BLaER1 treated with 17β-estradiol and CSF1 and Interleukin-3, amounts not matched to agents 10 nM and 100 nM (cell line): Measurements from ENCODE around the gene NIP7.
A peak's percentile ranks its signal among the peaks of the same experiment; 100 is the strongest.

ENCODE experiments used
- H3K27ac ChIP-seq, 11 experiments: shearing (Covaris generic); formaldehyde crosslinking; 2 replicates each; pipeline ENCODE4 v1.8.1; 2022
- H3K27me3 ChIP-seq, 11 experiments: shearing (Covaris generic); formaldehyde crosslinking; 2 replicates each; pipeline ENCODE4 v1.8.1; 2022
- H3K36me3 ChIP-seq, 11 experiments: shearing (Covaris generic); formaldehyde crosslinking; 2 replicates each; pipeline ENCODE4 v1.8.1; 2022
- H3K4me1 ChIP-seq, 10 experiments: shearing (Covaris generic); formaldehyde crosslinking; 2 replicates each; pipeline ENCODE4 v1.8.1; 2022
- H3K4me2 ChIP-seq, 11 experiments: shearing (Covaris generic); formaldehyde crosslinking; 2 replicates each; pipeline ENCODE4 v1.8.1; 2022
- H3K4me3 ChIP-seq, 10 experiments: shearing (Covaris generic); formaldehyde crosslinking; 2 replicates each; pipeline ENCODE4 v1.8.1; 2022
- H3K9ac ChIP-seq, 11 experiments: shearing (Covaris generic); formaldehyde crosslinking; 2 replicates each; pipeline ENCODE4 v1.8.1; 2022
- H3K9me3 ChIP-seq, 11 experiments: shearing (Covaris generic); formaldehyde crosslinking; replicated peaks in 1 of 11; 2 replicates each; pipeline ENCODE4 v1.8.1; 2022
- H4K20me1 ChIP-seq, 11 experiments: shearing (Covaris generic); formaldehyde crosslinking; 2 replicates each; pipeline ENCODE4 v1.8.1; 2022
- Cebpa-rat ChIP-seq, 11 experiments: shearing (Covaris generic); IDR thresholded peaks; 2 replicates each; pipeline ENCODE4 v1.8.1; 2022

Gene NIP7

DNA sequence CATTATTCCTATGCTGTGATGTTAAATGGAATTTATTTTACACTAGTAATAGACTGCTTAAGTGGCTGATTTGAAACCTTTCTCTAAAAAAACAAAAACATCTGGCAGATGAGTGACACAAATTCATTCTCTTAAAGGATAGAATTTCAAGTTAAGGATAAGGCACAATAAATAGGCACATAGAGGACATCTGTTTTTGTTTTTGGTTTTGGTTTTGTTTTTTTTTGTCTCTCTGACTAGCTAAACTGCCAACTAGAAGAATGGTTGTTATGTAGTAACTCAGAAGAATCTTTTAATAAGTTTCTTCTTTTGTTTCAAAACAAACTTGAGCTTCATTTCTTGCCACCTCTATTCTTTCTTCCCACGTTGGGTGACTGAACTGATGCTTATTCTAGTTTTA, 33.5 kb upstream of the NIP7 start:
- TF ChIP-seq Cebpa-rat (IDR thresholded peaks at IDR 0.05), result no peak
- no peak overlapping the region for H3K4me3 ChIP-seq

DNA sequence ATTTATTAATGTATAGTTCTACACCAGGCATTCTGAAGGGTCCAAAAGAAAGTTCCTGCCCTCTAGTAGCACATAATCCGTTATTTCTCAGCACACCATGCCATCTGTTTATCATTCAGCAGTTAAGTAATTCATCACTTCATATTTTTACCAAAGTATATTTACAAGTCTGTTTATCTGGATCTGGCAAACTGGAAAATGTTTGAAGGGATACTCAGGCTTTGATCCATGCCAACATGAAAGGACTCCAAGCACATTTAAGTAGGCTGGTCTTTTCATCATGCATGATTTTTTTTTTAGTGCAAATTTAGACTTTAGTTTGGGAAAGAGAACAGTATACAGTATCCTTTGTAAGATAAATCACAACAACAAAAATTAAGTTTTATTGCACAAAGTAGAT, 32.5 kb upstream of the NIP7 start:
- peaks cover 0 to 21% (median 9%) of the 10 kb centered on the region in 11 experiments; a peak in 12 of 22 replicates for H3K36me3 ChIP-seq
- no peak overlapping the region for H3K9ac ChIP-seq
- H3K4me1 ChIP-seq, result peaks cover under 1 to 12% (median 8%) of the 10 kb centered on the region in 10 experiments; a peak in 18 of 20 replicates
- no peak overlapping the region for H3K4me3 ChIP-seq
- H3K9me3 ChIP-seq, result no peaks in the 10 kb centered on the region
- no peak for TF ChIP-seq Cebpa-rat (IDR thresholded peaks at IDR 0.05)
- H3K27ac ChIP-seq, result no peak overlapping the region
- no peaks in the 10 kb centered on the region for H3K27me3 ChIP-seq
- no peak overlapping the region for H3K4me2 ChIP-seq
- peaks cover under 1 to 9% (median 7%) of the 10 kb centered on the region in 11 experiments; a peak in 20 of 22 replicates for H4K20me1 ChIP-seq

More for the DNA sequence above, 33.5 kb upstream of the NIP7 start:
- peaks cover 0 to 31% (median 20%) of the 10 kb centered on the region in 11 experiments; a peak in 19 of 22 replicates for H3K36me3 ChIP-seq
- H3K27ac ChIP-seq, result no peak overlapping the region
- H3K4me2 ChIP-seq, result no peak overlapping the region
- no peaks in the 10 kb centered on the region for H4K20me1 ChIP-seq
- H3K4me1 ChIP-seq, result peaks cover 0 to 14% (median 7%) of the 10 kb centered on the region in 10 experiments; a peak in 15 of 20 replicates
- H3K27me3 ChIP-seq, result no peaks in the 10 kb centered on the region
- H3K9ac ChIP-seq, result no peak overlapping the region
- H3K9me3 ChIP-seq, result no peaks in the 10 kb centered on the region

DNA sequence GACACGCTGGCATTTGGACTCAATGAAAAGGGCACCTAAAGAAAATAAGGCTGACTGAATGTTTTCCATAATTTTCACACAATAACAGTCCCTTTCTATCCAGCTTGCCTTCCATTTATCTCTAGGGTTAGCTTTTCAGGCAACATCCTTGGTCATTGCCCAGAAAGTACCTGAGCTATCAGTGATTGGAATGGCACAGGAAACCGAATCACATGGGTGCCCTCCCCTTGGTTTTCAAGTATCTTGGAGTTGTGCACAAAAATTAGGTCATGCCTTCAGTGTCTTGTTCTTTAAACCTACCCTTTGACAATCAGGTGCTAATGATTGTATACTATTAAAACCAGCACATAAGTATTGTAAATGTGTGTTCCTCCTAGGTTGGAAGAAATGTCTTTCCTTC, 31.7 kb upstream of the NIP7 start:
- peaks cover 0 to 26% (median 9%) of the 10 kb centered on the region in 11 experiments; a peak in 17 of 22 replicates for H3K36me3 ChIP-seq
- H3K4me1 ChIP-seq, result peaks cover 8 to 17% (median 14%) of the 10 kb centered on the region in 10 experiments
- no peak overlapping the region for H3K9ac ChIP-seq
- no peak overlapping the region for H3K4me3 ChIP-seq
- H3K27ac ChIP-seq, result no peak overlapping the region
- no peaks in the 10 kb centered on the region for H3K27me3 ChIP-seq
- TF ChIP-seq Cebpa-rat (IDR thresholded peaks at IDR 0.05), result no peak
- no peak overlapping the region for H3K4me2 ChIP-seq
- peaks cover 7 to 17% (median 15%) of the 10 kb centered on the region in 11 experiments; a peak in 20 of 22 replicates for H4K20me1 ChIP-seq
- H3K9me3 ChIP-seq, result no peaks in the 10 kb centered on the region

GRCh38 chr16:69309316-69309715, 30.3 kb upstream of the NIP7 start:
- H3K4me1 ChIP-seq, result peaks cover 15 to 28% (median 21%) of the 10 kb centered on the region in 10 experiments
- H3K9me3 ChIP-seq, result no peaks in the 10 kb centered on the region
- no peak overlapping the region for H3K4me2 ChIP-seq
- no peak overlapping the region for H3K27ac ChIP-seq
- H3K9ac ChIP-seq, result no peak overlapping the region
- TF ChIP-seq Cebpa-rat (IDR thresholded peaks at IDR 0.05), result no peak
- peaks cover 22 to 31% (median 29%) of the 10 kb centered on the region in 11 experiments; a peak in 21 of 22 replicates for H4K20me1 ChIP-seq
- no peaks in the 10 kb centered on the region for H3K27me3 ChIP-seq
- no peak overlapping the region for H3K4me3 ChIP-seq
- H3K36me3 ChIP-seq, result peaks cover 12 to 29% (median 22%) of the 10 kb centered on the region in 11 experiments

DNA sequence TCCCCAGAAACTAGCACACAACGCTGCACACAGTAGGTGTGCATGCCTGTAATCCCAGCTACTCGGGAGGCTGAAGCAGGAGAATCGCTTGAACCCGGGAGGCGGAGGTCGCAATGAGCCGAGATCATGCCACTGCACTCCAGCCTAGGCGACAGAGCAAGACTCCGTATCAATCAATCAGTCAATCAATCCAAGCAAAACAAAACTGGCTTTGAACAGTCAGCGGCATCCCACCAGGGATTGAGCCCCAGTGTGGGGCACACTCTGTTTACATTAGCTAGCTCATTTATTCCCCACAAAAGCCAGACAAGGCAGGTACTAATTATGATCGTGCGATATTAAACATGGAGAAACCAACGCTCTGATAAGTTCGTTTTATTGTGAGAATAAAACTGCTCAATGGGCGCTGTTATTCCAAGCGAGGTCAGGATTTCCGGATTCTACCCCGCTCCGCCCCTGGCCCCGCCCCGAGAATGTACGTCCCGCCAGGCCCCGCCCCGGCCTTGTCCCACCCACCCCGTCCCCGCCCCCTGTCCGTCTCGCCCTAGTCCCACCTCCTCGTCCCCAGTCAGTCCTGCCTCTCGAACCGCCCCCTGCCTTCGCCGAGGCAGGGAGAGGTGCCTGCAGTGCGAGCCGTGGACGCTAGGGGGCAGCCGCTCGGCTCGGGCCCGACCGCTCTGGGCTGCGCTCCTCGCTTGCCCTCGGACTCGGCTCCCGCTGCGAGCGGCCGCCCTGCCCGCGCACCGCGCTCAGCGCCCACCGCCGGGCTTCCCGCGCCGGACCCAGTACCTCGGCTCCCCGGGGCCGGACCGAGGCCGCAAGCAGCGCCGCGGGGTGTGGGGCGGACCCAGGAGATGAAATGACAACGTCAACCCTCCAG, 28.7 kb upstream of the NIP7 start, which contains the start of gene VPS4A:
Gene VPS4A, plus strand, starts transcription at position 698 of the 880 bp plus-strand sequence. Its CDS starts 162 bp downstream, at position 860.
- H3K4me2 ChIP-seq, result peak within 1 kb of the TSS; percentile 77 to 97 (median 91)
- H3K27ac ChIP-seq, result peak within 1 kb of the TSS; percentile 85 to 98 (median 94)

DNA sequence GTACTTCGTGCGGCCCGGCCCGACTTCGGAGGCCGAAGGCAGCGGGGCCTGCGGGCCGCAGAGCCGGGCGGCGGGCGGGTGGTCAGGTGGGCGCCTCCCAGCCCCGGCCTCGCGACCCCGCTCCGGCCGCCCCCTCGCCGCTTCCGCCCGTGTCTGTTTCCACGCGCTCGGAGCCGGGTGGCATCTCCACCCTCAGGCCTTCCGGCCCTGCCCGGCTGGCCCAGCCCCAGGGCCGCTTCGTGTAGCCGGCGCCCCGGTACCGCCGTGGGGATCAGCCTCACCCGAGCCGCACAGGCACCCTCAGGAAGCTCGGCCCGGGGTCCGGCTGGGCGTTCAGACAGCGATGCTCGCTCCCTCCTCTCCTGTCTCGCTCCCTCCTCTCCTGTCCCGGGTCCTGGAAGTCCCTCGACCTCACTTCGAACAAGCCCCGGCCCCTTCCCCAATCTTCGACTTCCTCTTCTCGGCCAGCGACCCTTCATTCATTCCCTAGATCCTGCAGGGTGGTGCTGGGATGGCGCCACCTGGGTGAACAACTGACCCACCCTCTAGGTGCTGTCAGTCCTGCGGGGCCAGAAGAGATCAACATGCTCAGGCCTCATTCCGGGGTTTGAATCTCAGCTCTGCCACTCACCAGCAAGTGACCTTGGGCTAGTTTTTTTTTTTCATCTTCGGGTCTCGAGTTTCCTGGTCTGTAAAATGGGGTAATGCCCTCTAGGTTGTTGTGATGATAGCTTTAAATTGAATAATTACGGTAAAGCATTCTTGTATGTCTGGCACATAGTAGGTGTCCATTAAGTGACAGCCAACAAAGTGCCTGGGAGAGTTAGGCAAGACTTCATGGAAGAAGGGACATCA, 27.8 kb upstream of the NIP7 start:
- Histone ChIP-seq H3K9ac (peak overlapping the region; percentile 90 to 100 (median 98)), H3K36me3 (peaks cover 35 to 44% (median 41%) of the 10 kb centered on the region in 11 experiments), H3K9me3 (no peaks in the 10 kb centered on the region), H4K20me1 (peaks cover 47 to 56% (median 54%) of the 10 kb centered on the region in 11 experiments; a peak in 21 of 22 replicates), H3K27me3 (no peaks in the 10 kb centered on the region), H3K27ac (peak overlapping the region; percentile 85 to 98 (median 94)), H3K4me2 (peak overlapping the region; percentile 77 to 97 (median 89)), H3K4me3 (peak overlapping the region; percentile 77 to 100 (median 95)), H3K4me1 (peaks cover 15 to 28% (median 21%) of the 10 kb centered on the region in 10 experiments)
- TF ChIP-seq Cebpa-rat (IDR thresholded peaks at IDR 0.05), result no peak

More for the DNA sequence above, 28.7 kb upstream of the NIP7 start, which contains the start of gene VPS4A:
- Histone ChIP-seq H3K9me3 (no peaks in the 10 kb centered on the region), H3K4me3 (peak within 1 kb of the TSS; percentile 77 to 100 (median 95)), H3K9ac (peak within 1 kb of the TSS; percentile 90 to 100 (median 98)), H4K20me1 (peaks cover 38 to 47% (median 45%) of the 10 kb centered on the region in 11 experiments; a peak in 21 of 22 replicates), H3K36me3 (peaks cover 26 to 35% (median 32%) of the 10 kb centered on the region in 11 experiments), H3K27me3 (no peaks in the 10 kb centered on the region), H3K4me1 (peaks cover 15 to 28% (median 21%) of the 10 kb centered on the region in 10 experiments)
- TF ChIP-seq Cebpa-rat (IDR thresholded peaks at IDR 0.05), result no peak

DNA sequence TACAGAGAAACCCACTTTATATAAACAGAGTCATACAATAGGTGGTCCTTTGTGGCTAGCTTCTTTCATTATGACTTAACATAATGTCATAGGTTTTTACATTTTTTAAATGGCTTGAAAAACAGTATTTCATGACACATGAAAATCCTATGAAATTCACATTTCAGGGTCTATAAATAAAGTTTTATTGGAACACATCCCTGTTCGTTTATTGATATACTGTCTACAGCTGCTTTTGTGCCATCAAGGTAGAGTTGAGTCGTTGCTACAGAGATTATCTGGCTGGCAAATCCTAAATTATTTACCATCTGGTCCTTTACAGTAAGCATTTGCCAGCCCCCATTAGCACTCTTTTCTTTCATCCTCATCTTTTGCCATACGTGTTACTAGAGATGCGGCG, 26.1 kb upstream of the NIP7 start:
- Histone ChIP-seq H3K9ac (peak overlapping the region in 6 of 11 experiments; percentile 20 to 99 (median 96); a peak in 6 of 22 replicates), H3K9me3 (no peaks in the 10 kb centered on the region), H3K36me3 (peaks cover 50 to 61% (median 58%) of the 10 kb centered on the region in 11 experiments), H3K27me3 (no peaks in the 10 kb centered on the region), H3K4me1 (peaks cover 15 to 28% (median 21%) of the 10 kb centered on the region in 10 experiments), H3K4me2 (peak overlapping the region; percentile 77 to 97 (median 89); a peak in 11 of 22 replicates), H3K27ac (no peak overlapping the region), H3K4me3 (no peak overlapping the region; a peak in 1 of 20 replicates), H4K20me1 (peaks cover 50 to 73% (median 68%) of the 10 kb centered on the region in 11 experiments; a peak in 21 of 22 replicates)
- TF ChIP-seq Cebpa-rat (IDR thresholded peaks at IDR 0.05), result no peak

DNA sequence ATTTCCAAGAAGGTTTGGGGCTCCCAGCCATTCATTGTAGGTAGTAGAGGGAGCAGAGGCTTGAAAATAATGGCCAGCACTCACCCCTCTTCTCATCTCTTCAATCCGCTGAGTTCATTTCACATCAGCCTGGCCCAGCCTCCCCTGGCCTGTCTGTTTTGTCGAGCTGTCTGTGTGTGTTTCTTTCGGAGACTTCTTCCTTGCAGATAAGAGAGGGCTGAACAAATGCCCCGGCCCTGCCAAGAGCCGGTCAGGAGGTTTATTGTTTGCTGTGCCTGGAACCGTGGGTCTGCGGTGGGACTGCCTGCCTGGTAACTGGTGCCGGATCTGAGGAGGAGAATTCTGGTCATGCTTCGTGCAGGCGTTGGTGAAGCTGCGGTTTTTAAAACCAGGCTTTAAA, 25.0 kb upstream of the NIP7 start:
- H3K9ac ChIP-seq, result peak overlapping the region in 4 of 11 experiments; percentile 13 to 34 (median 22); a peak in 4 of 22 replicates
- no peak overlapping the region for H3K27ac ChIP-seq
- no peaks in the 10 kb centered on the region for H3K27me3 ChIP-seq
- H3K9me3 ChIP-seq, result no peaks in the 10 kb centered on the region
- no peak for TF ChIP-seq Cebpa-rat (IDR thresholded peaks at IDR 0.05)
- H3K4me3 ChIP-seq, result no peak overlapping the region
- peaks cover 60 to 71% (median 69%) of the 10 kb centered on the region in 11 experiments for H3K36me3 ChIP-seq
- no peak overlapping the region for H3K4me2 ChIP-seq
- H4K20me1 ChIP-seq, result peaks cover 61 to 83% (median 79%) of the 10 kb centered on the region in 11 experiments; a peak in 21 of 22 replicates
- peaks cover 16 to 31% (median 23%) of the 10 kb centered on the region in 10 experiments for H3K4me1 ChIP-seq
